Body of pancreas (tissue), 4 donors: Measurements from ENCODE around the gene WDR47.

Source experiments
- CTCF ChIP-seq, 7 experiments: fragments of 450-650 bp in 4 of 7; fragments of 200-600 bp in 3 of 7; sonication (generic) in 3 of 7; IDR thresholded peaks; one replicate each; pipeline ENCODE4 v1.5.1; 2016 to 2019; ENCODE audit warnings: antibody characterized with exemption in 7 of 7
- POLR2A ChIP-seq, 3 donors: fragments of 450-650 bp; IDR thresholded peaks; one replicate each; pipeline ENCODE4 v1.6.1; 2016; ENCODE audit warnings: antibody characterized with exemption in 3 of 3, mild to moderate bottlenecking in 2 of 3

GRCh38 chr1:109075531-109076490, 33.9 kb upstream of the WDR47 start, which contains the start of gene TAF13:
- peak in 6 of 7 experiments; percentile 7 to 67 (median 64) for TF ChIP-seq CTCF (IDR thresholded peaks at IDR 0.05)
- TF ChIP-seq POLR2A (IDR thresholded peaks at IDR 0.05), result peak; percentile 81 to 96 (median 96)
